Ovary (tissue), 3 donors: ENCODE measurements around the gene STK17B.

Source experiments
- EP300 ChIP-seq: sonication (generic); formaldehyde crosslinking; IDR thresholded peaks from one replicate; pipeline ENCODE4 v1.6.1; 2017; ENCODE audit warnings: antibody characterized with exemption
- POLR2A ChIP-seq: fragments of 450-650 bp; IDR thresholded peaks from one replicate; pipeline ENCODE4 v1.6.1; 2017; ENCODE audit warnings: antibody characterized with exemption, mild to moderate bottlenecking, moderate library complexity
- TF ChIP-seq, protein P1 (sequence below), 3 donors: fragments of 450-650 bp in 2 of 3; fragments of 200-600 bp in 1 of 3; IDR thresholded peaks; one replicate each; pipeline versions ENCODE4 v1.5.1 to v1.8.0; 2016 to 2022; ENCODE audit warnings: antibody characterized with exemption in 3 of 3, mild to moderate bottlenecking in 1 of 3
- donor health status: DM: no; HTN: no; CAD: no.

- TF ChIP-seq, protein P1, sequence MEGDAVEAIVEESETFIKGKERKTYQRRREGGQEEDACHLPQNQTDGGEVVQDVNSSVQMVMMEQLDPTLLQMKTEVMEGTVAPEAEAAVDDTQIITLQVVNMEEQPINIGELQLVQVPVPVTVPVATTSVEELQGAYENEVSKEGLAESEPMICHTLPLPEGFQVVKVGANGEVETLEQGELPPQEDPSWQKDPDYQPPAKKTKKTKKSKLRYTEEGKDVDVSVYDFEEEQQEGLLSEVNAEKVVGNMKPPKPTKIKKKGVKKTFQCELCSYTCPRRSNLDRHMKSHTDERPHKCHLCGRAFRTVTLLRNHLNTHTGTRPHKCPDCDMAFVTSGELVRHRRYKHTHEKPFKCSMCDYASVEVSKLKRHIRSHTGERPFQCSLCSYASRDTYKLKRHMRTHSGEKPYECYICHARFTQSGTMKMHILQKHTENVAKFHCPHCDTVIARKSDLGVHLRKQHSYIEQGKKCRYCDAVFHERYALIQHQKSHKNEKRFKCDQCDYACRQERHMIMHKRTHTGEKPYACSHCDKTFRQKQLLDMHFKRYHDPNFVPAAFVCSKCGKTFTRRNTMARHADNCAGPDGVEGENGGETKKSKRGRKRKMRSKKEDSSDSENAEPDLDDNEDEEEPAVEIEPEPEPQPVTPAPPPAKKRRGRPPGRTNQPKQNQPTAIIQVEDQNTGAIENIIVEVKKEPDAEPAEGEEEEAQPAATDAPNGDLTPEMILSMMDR (IDR thresholded peaks at IDR 0.05) = no peak
- no peak for TF ChIP-seq EP300
- TF ChIP-seq POLR2A = no peak
Observed at GRCh38 chr2:196182439-196183171, 11.2 kb upstream of the STK17B start.
